DND-41 (cell line): ENCODE measurements around the gene CIART.

ENCODE experiments used
- CTCF ChIP-seq: IDR thresholded peaks from 2 replicates; pipeline ENCODE4 v1.5.1; 2012; ENCODE audit warnings: borderline replicate concordance, low read length, moderate library complexity, mild to moderate bottlenecking; ENCODE audit not compliant: poor library complexity, severe bottlenecking; ENCODE audit errors: extremely low read depth
- EZH2 ChIP-seq: IDR thresholded peaks from 3 replicates; pipeline ENCODE4 v1.6.1; 2012; ENCODE audit warnings: borderline replicate concordance, low read depth, mild to moderate bottlenecking, moderate library complexity, low read length, inconsistent platforms; ENCODE audit not compliant: severe bottlenecking

DNA sequence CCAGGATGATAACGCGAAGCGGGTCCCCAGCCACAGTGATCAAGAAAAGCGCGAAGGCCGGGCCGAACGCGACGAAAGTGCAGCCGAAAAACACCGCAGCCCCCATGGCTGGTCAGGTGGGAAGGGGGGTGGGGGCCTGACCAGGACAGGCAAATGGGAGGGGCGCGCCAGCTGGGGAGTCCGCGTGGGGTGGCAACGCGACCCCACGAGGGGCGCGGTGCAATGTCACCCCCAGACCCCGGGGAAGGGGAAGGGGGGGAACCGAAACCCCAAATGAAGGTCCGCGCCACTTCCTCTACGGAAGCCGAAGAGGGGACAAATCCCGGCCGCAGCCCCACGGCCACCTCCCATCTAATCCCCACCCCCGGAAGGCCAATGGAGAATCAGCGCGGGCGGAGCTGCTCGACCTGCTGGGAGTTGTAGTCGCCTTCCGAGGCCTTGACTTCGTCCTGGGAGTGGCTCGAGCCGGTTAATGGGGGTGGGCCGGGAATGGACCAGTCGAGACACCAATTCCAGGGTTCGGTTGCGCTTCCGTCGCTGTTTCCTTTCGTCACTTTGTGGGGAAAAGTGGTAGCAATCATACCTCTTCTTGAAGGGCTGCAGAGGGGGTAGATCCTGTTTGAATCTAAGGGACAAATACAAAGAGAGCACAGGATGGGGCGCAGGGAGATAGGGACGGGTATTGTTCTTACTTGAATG lies 13.5 kb upstream of the CIART start, which contains the start of gene APH1A:
- TF ChIP-seq CTCF = no peak
- TF ChIP-seq EZH2 = no peak
